ENCODE data around the gene DLG5. TPM values are rescaled to one million over a fixed set of nuclear protein-coding genes. Genes with fewer than 3 reads are reported as not detected.

DLG5 gene
- total RNA-seq, 1 donor from 2014 or later = 45.3 TPM

- H3K36me3 ChIP-seq (ENCODE audit: control insufficient read depth, insufficient read depth, low read length) = peaks cover 41% of the 10 kb centered on the region
- no peaks in the 10 kb centered on the region for H3K27me3 ChIP-seq (ENCODE audit: control insufficient read depth, insufficient read depth, low read length)
- DNase-seq (ENCODE audit: low read depth) (no peak), FAIRE-seq (no peak)
- no peak overlapping the region for H3K4me3 ChIP-seq (ENCODE audit: low read depth, low read length)
- TF ChIP-seq CTCF (IDR thresholded peaks at IDR 0.05; ENCODE audit: insufficient read depth, low read length, severe bottlenecking) = no peak
These were observed 114.6 kb downstream of the DLG5 start for GRCh38 chr10:77811831-77812430.

GRCh38 chr10:77810446-77811335, 115.9 kb downstream of the DLG5 start:
- peak; percentile 36 for FAIRE-seq
- Histone ChIP-seq H3K4me3 (ENCODE audit: low read depth, low read length) (no peak overlapping the region), H3K36me3 (ENCODE audit: control insufficient read depth, insufficient read depth, low read length) (peaks cover 41% of the 10 kb centered on the region), H3K27me3 (ENCODE audit: control insufficient read depth, insufficient read depth, low read length) (no peaks in the 10 kb centered on the region)
- DNase-seq (ENCODE audit: low read depth) = no peak
- no peak for TF ChIP-seq CTCF (IDR thresholded peaks at IDR 0.05; ENCODE audit: insufficient read depth, low read length, severe bottlenecking)

- no peak for TF ChIP-seq CTCF (IDR thresholded peaks at IDR 0.05; ENCODE audit: insufficient read depth, low read length, severe bottlenecking)
- Histone ChIP-seq H3K27me3 (ENCODE audit: control insufficient read depth, insufficient read depth, low read length) (no peaks in the 10 kb centered on the region), H3K36me3 (ENCODE audit: control insufficient read depth, insufficient read depth, low read length) (peaks cover 45% of the 10 kb centered on the region), H3K4me3 (ENCODE audit: low read depth, low read length) (no peak overlapping the region)
- FAIRE-seq = no peak
- no peak for DNase-seq (ENCODE audit: low read depth)
These were observed 117.2 kb downstream of the DLG5 start for GRCh38 chr10:77809336-77809735.

GRCh38 chr10:77807706-77808105, 118.8 kb downstream of the DLG5 start:
- no peak for TF ChIP-seq CTCF (IDR thresholded peaks at IDR 0.05; ENCODE audit: insufficient read depth, low read length, severe bottlenecking)
- H3K4me3 ChIP-seq (ENCODE audit: low read depth, low read length) = no peak overlapping the region
- FAIRE-seq (no peak), DNase-seq (ENCODE audit: low read depth) (no peak)
- H3K36me3 ChIP-seq (ENCODE audit: control insufficient read depth, insufficient read depth, low read length) = peaks cover 37% of the 10 kb centered on the region
- no peaks in the 10 kb centered on the region for H3K27me3 ChIP-seq (ENCODE audit: control insufficient read depth, insufficient read depth, low read length)

GRCh38 chr10:77806511-77807157, 119.9 kb downstream of the DLG5 start:
- FAIRE-seq = no peak

More at GRCh38 chr10:77806511-77807157, 119.9 kb downstream of the DLG5 start:
- TF ChIP-seq CTCF (IDR thresholded peaks at IDR 0.05; ENCODE audit: insufficient read depth, low read length, severe bottlenecking) = no peak
- Histone ChIP-seq H3K36me3 (ENCODE audit: control insufficient read depth, insufficient read depth, low read length) (peaks cover 36% of the 10 kb centered on the region), H3K27me3 (ENCODE audit: control insufficient read depth, insufficient read depth, low read length) (no peaks in the 10 kb centered on the region), H3K4me3 (ENCODE audit: low read depth, low read length) (no peak overlapping the region)
- DNase-seq (ENCODE audit: low read depth) = no peak
